Measurements from ENCODE around the gene CELF3.

The CELF3 gene

GRCh38 chr1:151681923-151682322 is 34.7 kb downstream of the CELF3 start:
- DNase-seq (ENCODE audit: low read depth in 1 of 2, low spot score in 1 of 2): no peak
- no peak overlapping the region for H3K4me3 ChIP-seq (replicated peaks; ENCODE audit: insufficient read depth, low read length)
- H3K27me3 ChIP-seq (ENCODE audit: insufficient read depth, poor library complexity, severe bottlenecking): no peaks in the 10 kb centered on the region
- TF ChIP-seq, protein P1, sequence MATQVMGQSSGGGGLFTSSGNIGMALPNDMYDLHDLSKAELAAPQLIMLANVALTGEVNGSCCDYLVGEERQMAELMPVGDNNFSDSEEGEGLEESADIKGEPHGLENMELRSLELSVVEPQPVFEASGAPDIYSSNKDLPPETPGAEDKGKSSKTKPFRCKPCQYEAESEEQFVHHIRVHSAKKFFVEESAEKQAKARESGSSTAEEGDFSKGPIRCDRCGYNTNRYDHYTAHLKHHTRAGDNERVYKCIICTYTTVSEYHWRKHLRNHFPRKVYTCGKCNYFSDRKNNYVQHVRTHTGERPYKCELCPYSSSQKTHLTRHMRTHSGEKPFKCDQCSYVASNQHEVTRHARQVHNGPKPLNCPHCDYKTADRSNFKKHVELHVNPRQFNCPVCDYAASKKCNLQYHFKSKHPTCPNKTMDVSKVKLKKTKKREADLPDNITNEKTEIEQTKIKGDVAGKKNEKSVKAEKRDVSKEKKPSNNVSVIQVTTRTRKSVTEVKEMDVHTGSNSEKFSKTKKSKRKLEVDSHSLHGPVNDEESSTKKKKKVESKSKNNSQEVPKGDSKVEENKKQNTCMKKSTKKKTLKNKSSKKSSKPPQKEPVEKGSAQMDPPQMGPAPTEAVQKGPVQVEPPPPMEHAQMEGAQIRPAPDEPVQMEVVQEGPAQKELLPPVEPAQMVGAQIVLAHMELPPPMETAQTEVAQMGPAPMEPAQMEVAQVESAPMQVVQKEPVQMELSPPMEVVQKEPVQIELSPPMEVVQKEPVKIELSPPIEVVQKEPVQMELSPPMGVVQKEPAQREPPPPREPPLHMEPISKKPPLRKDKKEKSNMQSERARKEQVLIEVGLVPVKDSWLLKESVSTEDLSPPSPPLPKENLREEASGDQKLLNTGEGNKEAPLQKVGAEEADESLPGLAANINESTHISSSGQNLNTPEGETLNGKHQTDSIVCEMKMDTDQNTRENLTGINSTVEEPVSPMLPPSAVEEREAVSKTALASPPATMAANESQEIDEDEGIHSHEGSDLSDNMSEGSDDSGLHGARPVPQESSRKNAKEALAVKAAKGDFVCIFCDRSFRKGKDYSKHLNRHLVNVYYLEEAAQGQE (IDR thresholded peaks at IDR 0.05; ENCODE audit: insufficient replicate concordance, low read depth): no peak
- no peak for TF ChIP-seq SPI1 (IDR thresholded peaks at IDR 0.05; ENCODE audit: borderline replicate concordance, low read depth)
- no peak for TF ChIP-seq POLR2AphosphoS5 (IDR thresholded peaks at IDR 0.05; ENCODE audit: low read depth)
- TF ChIP-seq, protein P2, sequence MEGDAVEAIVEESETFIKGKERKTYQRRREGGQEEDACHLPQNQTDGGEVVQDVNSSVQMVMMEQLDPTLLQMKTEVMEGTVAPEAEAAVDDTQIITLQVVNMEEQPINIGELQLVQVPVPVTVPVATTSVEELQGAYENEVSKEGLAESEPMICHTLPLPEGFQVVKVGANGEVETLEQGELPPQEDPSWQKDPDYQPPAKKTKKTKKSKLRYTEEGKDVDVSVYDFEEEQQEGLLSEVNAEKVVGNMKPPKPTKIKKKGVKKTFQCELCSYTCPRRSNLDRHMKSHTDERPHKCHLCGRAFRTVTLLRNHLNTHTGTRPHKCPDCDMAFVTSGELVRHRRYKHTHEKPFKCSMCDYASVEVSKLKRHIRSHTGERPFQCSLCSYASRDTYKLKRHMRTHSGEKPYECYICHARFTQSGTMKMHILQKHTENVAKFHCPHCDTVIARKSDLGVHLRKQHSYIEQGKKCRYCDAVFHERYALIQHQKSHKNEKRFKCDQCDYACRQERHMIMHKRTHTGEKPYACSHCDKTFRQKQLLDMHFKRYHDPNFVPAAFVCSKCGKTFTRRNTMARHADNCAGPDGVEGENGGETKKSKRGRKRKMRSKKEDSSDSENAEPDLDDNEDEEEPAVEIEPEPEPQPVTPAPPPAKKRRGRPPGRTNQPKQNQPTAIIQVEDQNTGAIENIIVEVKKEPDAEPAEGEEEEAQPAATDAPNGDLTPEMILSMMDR (IDR thresholded peaks at IDR 0.05; ENCODE audit: insufficient read depth, low read length): no peak
- TF ChIP-seq GABPA (IDR thresholded peaks at IDR 0.05; ENCODE audit: low read depth): no peak
- no peak overlapping the region for H3K27ac ChIP-seq (replicated peaks)

- Histone ChIP-seq H3K4me3 (replicated peaks; ENCODE audit: insufficient read depth, low read length) (no peak overlapping the region), H3K27ac (replicated peaks) (no peak overlapping the region), H3K27me3 (ENCODE audit: insufficient read depth, poor library complexity, severe bottlenecking) (no peaks in the 10 kb centered on the region)
- DNase-seq (ENCODE audit: low read depth in 1 of 2, low spot score in 1 of 2): no peak
- TF ChIP-seq, protein P1 (IDR thresholded peaks at IDR 0.05; ENCODE audit: insufficient replicate concordance, low read depth): no peak
- no peak for TF ChIP-seq GABPA (IDR thresholded peaks at IDR 0.05; ENCODE audit: low read depth)
- TF ChIP-seq, protein P2 (IDR thresholded peaks at IDR 0.05; ENCODE audit: insufficient read depth, low read length): no peak
- no peak for TF ChIP-seq POLR2AphosphoS5 (IDR thresholded peaks at IDR 0.05; ENCODE audit: low read depth)
- no peak for TF ChIP-seq SPI1 (IDR thresholded peaks at IDR 0.05; ENCODE audit: borderline replicate concordance, low read depth)
Observed at GRCh38 chr1:151680826-151681225, 35.8 kb downstream of the CELF3 start.

GRCh38 chr1:151680391-151680790 is 36.2 kb downstream of the CELF3 start:
- TF ChIP-seq, protein P1 (IDR thresholded peaks at IDR 0.05; ENCODE audit: insufficient replicate concordance, low read depth): no peak
- TF ChIP-seq, protein P2 (IDR thresholded peaks at IDR 0.05; ENCODE audit: insufficient read depth, low read length): no peak
- TF ChIP-seq POLR2AphosphoS5 (IDR thresholded peaks at IDR 0.05; ENCODE audit: low read depth) (no peak), GABPA (IDR thresholded peaks at IDR 0.05; ENCODE audit: low read depth) (no peak), SPI1 (IDR thresholded peaks at IDR 0.05; ENCODE audit: borderline replicate concordance, low read depth) (no peak)
- H3K27ac ChIP-seq (replicated peaks): no peak overlapping the region

More at GRCh38 chr1:151680391-151680790, 36.2 kb downstream of the CELF3 start:
- Histone ChIP-seq H3K27me3 (ENCODE audit: insufficient read depth, poor library complexity, severe bottlenecking) (no peaks in the 10 kb centered on the region), H3K4me3 (replicated peaks; ENCODE audit: insufficient read depth, low read length) (no peak overlapping the region)
- no peak for DNase-seq (ENCODE audit: low read depth in 1 of 2, low spot score in 1 of 2)

All from HL-60 (cell line).